HEK293T (cell line): ENCODE measurements around the gene RANBP3.

Source experiments
- BHLHE40 ChIP-seq: fragments of 450-650 bp; IDR thresholded peaks from 2 replicates; pipeline ENCODE4 v1.6.1; 2016; ENCODE audit warnings: mild to moderate bottlenecking, moderate library complexity, borderline replicate concordance
- SP1 ChIP-seq: fragments of 450-650 bp; IDR thresholded peaks from 2 replicates; pipeline ENCODE4 v1.6.1; 2017
- TARDBP ChIP-seq: fragments of 450-650 bp; IDR thresholded peaks from 2 replicates; pipeline ENCODE4 v1.6.1; 2016
- ZNF384 ChIP-seq: fragments of 450-650 bp; IDR thresholded peaks from 2 replicates; pipeline ENCODE4 v1.6.1; 2016

DNA sequence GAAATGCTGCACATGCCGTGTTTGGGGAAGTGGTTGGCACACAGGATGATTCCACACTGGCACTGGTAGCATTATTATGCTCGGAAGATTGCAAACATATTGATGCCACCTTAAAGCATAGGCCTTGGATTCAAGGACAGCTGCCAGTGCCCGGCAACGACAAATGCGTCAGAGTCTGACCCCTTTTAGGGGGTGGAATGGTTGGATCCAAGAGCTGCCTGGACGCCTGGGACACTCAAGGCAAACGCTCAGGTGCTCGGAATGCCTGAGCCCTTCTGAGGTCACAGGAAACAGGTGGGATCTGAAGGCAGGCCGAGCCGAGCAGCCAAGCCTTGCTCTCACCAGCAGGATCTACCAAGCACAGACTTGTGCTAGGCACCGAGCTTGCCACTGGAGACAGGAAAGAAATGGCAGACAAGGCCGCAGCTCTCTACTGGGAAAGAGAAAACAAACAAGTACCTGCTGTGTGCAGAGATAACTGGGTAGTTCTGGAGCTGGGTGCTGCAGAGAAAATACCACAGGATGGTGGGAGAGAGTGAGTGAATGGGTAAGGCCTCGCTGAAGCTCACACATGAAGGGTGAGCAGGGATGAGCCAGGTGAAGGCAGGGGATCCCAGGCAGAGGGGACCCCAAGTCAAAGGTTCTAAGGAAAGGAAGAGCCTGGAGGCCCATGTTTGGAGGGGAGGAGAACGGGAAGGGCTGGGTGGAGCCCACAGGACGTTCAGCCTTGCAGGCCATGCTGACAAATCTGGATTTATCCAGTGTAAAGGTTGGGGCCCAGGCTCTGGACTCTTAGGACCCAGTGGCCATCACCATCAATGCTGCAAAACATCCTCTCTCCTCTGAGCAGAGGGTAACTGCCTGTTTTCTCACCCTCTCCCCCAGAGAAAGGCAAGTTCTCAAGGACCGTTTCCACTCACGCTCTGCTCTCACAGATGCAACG lies 9.2 kb downstream of the RANBP3 start:
- TF ChIP-seq SP1 (no peak), BHLHE40 (no peak), TARDBP (no peak), ZNF384 (no peak)
